ENCODE results near the gene TAC1. TPM values are rescaled to one million over a fixed set of nuclear protein-coding genes. Genes with fewer than 3 reads are reported as not detected.

TAC1 gene
- total RNA-seq, 1 donor from 2014 or later, result 0.34 TPM

DNA sequence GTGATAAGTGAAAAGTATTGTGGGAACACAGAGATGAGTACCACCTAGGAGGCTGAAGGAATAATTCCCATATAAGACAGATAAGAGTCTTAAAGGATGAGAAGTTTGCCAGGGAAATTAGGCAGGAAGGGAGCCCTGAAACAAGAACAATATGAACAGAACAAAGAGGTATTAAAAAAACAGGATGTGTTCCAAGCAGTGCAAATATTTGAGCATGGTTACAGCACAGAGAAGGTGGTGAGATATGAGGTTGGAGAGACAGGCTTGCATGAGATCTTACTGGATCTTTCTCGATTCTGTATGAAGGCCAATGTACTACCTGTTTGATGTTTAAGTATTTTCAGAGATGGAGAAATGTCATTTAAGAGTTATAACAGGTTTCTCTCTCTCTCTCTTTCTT, 20.3 kb downstream of the TAC1 start:
- Histone ChIP-seq H3K4me1 (ENCODE audit: insufficient read depth, low read length) (no peaks in the 10 kb centered on the region), H3K4me3 (ENCODE audit: insufficient read depth, low read depth, low read length) (no peak overlapping the region), H3K4me2 (ENCODE audit: low read length) (no peak overlapping the region), H3K27ac (ENCODE audit: low read depth, low read length) (no peak overlapping the region), H3K9me3 (ENCODE audit: insufficient read depth, low read depth, low read length) (no peaks in the 10 kb centered on the region), H3K36me3 (ENCODE audit: insufficient read depth, low read length) (no peaks in the 10 kb centered on the region), H3K27me3 (ENCODE audit: insufficient read depth, low read length) (no peaks in the 10 kb centered on the region), H3K9ac (ENCODE audit: low read length) (no peak overlapping the region), H2AFZ (ENCODE audit: low read depth, low read length) (no peak overlapping the region), H3K79me2 (ENCODE audit: insufficient read depth, low read length) (no peaks in the 10 kb centered on the region), H4K20me1 (ENCODE audit: insufficient read depth, low read length) (no peaks in the 10 kb centered on the region)
- Mint-ChIP-seq H3K36me3 (ENCODE audit: low read depth, unreplicated experiment) (no peaks in the 10 kb centered on the region), H3K4me1 (ENCODE audit: low read depth, unreplicated experiment) (no peaks in the 10 kb centered on the region), H3K4me3 (ENCODE audit: unreplicated experiment) (no peak overlapping the region), H3K27ac (ENCODE audit: unreplicated experiment) (no peak overlapping the region), H3K27me3 (ENCODE audit: low read depth, unreplicated experiment) (no peaks in the 10 kb centered on the region), H3K9me3 (ENCODE audit: unreplicated experiment) (no peaks in the 10 kb centered on the region)
- no peak for DNase-seq (ENCODE audit: low read depth)
- FAIRE-seq, result no peak
- no peak for TF ChIP-seq EZH2 (IDR thresholded peaks at IDR 0.05; ENCODE audit: insufficient read depth, low read length)
- TF ChIP-seq, protein P1, sequence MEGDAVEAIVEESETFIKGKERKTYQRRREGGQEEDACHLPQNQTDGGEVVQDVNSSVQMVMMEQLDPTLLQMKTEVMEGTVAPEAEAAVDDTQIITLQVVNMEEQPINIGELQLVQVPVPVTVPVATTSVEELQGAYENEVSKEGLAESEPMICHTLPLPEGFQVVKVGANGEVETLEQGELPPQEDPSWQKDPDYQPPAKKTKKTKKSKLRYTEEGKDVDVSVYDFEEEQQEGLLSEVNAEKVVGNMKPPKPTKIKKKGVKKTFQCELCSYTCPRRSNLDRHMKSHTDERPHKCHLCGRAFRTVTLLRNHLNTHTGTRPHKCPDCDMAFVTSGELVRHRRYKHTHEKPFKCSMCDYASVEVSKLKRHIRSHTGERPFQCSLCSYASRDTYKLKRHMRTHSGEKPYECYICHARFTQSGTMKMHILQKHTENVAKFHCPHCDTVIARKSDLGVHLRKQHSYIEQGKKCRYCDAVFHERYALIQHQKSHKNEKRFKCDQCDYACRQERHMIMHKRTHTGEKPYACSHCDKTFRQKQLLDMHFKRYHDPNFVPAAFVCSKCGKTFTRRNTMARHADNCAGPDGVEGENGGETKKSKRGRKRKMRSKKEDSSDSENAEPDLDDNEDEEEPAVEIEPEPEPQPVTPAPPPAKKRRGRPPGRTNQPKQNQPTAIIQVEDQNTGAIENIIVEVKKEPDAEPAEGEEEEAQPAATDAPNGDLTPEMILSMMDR (IDR thresholded peaks at IDR 0.05; ENCODE audit: insufficient read depth, low read depth, low read length), result no peak

- H3K9me3 Mint-ChIP-seq (ENCODE audit: unreplicated experiment), result no peaks in the 10 kb centered on the region
- Histone ChIP-seq H3K4me1 (ENCODE audit: insufficient read depth, low read length) (no peaks in the 10 kb centered on the region), H3K4me2 (ENCODE audit: low read length) (no peak overlapping the region), H3K9ac (ENCODE audit: low read length) (no peak overlapping the region), H4K20me1 (ENCODE audit: insufficient read depth, low read length) (no peaks in the 10 kb centered on the region), H3K79me2 (ENCODE audit: insufficient read depth, low read length) (no peaks in the 10 kb centered on the region), H3K27me3 (ENCODE audit: insufficient read depth, low read length) (no peaks in the 10 kb centered on the region), H3K9me3 (ENCODE audit: insufficient read depth, low read depth, low read length) (no peaks in the 10 kb centered on the region), H3K4me3 (ENCODE audit: insufficient read depth, low read depth, low read length) (no peak overlapping the region), H3K36me3 (ENCODE audit: insufficient read depth, low read length) (no peaks in the 10 kb centered on the region), H3K27ac (ENCODE audit: low read depth, low read length) (no peak overlapping the region), H2AFZ (ENCODE audit: low read depth, low read length) (no peak overlapping the region)
- H3K27me3 Mint-ChIP-seq (ENCODE audit: low read depth, unreplicated experiment), result peaks cover 4% of the 10 kb centered on the region
- H3K36me3 Mint-ChIP-seq (ENCODE audit: low read depth, unreplicated experiment), result no peaks in the 10 kb centered on the region
- H3K27ac Mint-ChIP-seq (ENCODE audit: unreplicated experiment), result no peak overlapping the region
- H3K4me1 Mint-ChIP-seq (ENCODE audit: low read depth, unreplicated experiment), result no peaks in the 10 kb centered on the region
- no peak for DNase-seq (ENCODE audit: low read depth)
- no peak for TF ChIP-seq EZH2 (IDR thresholded peaks at IDR 0.05; ENCODE audit: insufficient read depth, low read length)
- TF ChIP-seq, protein P1 (IDR thresholded peaks at IDR 0.05; ENCODE audit: insufficient read depth, low read depth, low read length), result no peak
- no peak for FAIRE-seq
- H3K4me3 Mint-ChIP-seq (ENCODE audit: unreplicated experiment), result no peak overlapping the region
These were observed 25.9 kb downstream of the TAC1 start for GRCh38 chr7:97757824-97758223.

DNA sequence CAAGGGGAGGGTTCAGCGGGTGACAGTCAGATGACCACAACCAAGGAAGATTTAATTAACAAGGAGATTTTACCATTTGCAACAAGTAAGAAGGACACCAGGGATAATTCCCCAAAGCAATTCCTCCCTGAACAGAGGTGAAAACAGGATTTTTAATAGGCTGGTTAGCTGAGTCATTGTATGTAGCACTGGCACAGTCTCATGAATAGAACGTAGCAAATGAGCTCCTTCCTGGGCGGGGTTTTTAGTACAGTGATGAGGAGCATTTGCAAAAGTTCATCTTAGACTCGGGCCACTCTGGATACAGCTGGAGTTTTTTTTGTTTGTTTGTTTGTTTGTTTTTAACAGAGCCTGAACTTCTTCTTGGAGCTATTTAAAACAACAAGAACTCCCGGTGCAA, 39.0 kb downstream of the TAC1 start:
- FAIRE-seq, result no peak
- no peak overlapping the region for H3K4me2 ChIP-seq (ENCODE audit: low read length)
- no peaks in the 10 kb centered on the region for H3K36me3 Mint-ChIP-seq (ENCODE audit: low read depth, unreplicated experiment)

More for the DNA sequence above, 39.0 kb downstream of the TAC1 start:
- Histone ChIP-seq H3K27ac (ENCODE audit: low read depth, low read length) (no peak overlapping the region), H3K79me2 (ENCODE audit: insufficient read depth, low read length) (no peaks in the 10 kb centered on the region), H2AFZ (ENCODE audit: low read depth, low read length) (no peak overlapping the region), H3K27me3 (ENCODE audit: insufficient read depth, low read length) (no peaks in the 10 kb centered on the region), H3K36me3 (ENCODE audit: insufficient read depth, low read length) (no peaks in the 10 kb centered on the region), H3K9ac (ENCODE audit: low read length) (no peak overlapping the region), H3K4me1 (ENCODE audit: insufficient read depth, low read length) (no peaks in the 10 kb centered on the region), H4K20me1 (ENCODE audit: insufficient read depth, low read length) (no peaks in the 10 kb centered on the region), H3K9me3 (ENCODE audit: insufficient read depth, low read depth, low read length) (no peaks in the 10 kb centered on the region), H3K4me3 (ENCODE audit: insufficient read depth, low read depth, low read length) (no peak overlapping the region)
- TF ChIP-seq, protein P1 (IDR thresholded peaks at IDR 0.05; ENCODE audit: insufficient read depth, low read depth, low read length), result no peak
- no peak for TF ChIP-seq EZH2 (IDR thresholded peaks at IDR 0.05; ENCODE audit: insufficient read depth, low read length)
- H3K9me3 Mint-ChIP-seq (ENCODE audit: unreplicated experiment), result no peaks in the 10 kb centered on the region
- H3K4me1 Mint-ChIP-seq (ENCODE audit: low read depth, unreplicated experiment), result no peaks in the 10 kb centered on the region
- no peak overlapping the region for H3K4me3 Mint-ChIP-seq (ENCODE audit: unreplicated experiment)
- H3K27ac Mint-ChIP-seq (ENCODE audit: unreplicated experiment), result no peak overlapping the region
- no peaks in the 10 kb centered on the region for H3K27me3 Mint-ChIP-seq (ENCODE audit: low read depth, unreplicated experiment)
- no peak for DNase-seq (ENCODE audit: low read depth)

All from astrocyte (in vitro differentiated cells and primary cell).